ENCODE measurements around the gene TEKTIP1.

DNA sequence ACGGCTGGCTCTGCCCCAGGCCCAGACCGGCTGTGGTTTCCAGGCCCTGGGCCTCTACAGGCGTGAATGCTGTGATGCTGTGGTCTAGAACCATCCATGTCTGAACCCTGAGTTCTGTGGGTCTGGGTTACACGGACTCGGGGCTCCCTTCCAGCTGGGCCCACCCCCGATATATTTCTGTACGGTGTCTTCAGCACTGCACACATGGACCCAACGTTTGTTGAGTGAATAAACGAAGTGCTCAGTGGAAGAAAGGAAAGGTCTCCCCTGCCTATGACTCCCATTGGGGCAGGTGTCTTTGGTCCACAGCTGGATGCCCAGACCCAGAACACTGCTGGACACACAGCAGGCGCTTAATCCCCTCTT, 6.7 kb downstream of the TEKTIP1 start:
- TF ChIP-seq, protein P1, sequence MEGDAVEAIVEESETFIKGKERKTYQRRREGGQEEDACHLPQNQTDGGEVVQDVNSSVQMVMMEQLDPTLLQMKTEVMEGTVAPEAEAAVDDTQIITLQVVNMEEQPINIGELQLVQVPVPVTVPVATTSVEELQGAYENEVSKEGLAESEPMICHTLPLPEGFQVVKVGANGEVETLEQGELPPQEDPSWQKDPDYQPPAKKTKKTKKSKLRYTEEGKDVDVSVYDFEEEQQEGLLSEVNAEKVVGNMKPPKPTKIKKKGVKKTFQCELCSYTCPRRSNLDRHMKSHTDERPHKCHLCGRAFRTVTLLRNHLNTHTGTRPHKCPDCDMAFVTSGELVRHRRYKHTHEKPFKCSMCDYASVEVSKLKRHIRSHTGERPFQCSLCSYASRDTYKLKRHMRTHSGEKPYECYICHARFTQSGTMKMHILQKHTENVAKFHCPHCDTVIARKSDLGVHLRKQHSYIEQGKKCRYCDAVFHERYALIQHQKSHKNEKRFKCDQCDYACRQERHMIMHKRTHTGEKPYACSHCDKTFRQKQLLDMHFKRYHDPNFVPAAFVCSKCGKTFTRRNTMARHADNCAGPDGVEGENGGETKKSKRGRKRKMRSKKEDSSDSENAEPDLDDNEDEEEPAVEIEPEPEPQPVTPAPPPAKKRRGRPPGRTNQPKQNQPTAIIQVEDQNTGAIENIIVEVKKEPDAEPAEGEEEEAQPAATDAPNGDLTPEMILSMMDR (IDR thresholded peaks at IDR 0.05; ENCODE audit: low read depth, low read length), result no peak
- TF ChIP-seq EZH2phosphoT487 (IDR thresholded peaks at IDR 0.05; ENCODE audit: low read depth), result no peak
